Muscle of arm (tissue), 12 donors: ENCODE data around the gene DCAF8. TPM values are rescaled to one million over a fixed set of nuclear protein-coding genes. Genes with fewer than 3 reads are reported as not detected.

Source experiments
- DNase-seq: peaks from one replicate; pipeline ENCODE4 v3.0.0-alpha.2; 2013
- polyA plus RNA-seq, 12 donors: library from polyadenylated mRNA; unstranded; fragments of 120-200 nt; gene quantifications; one replicate each; pipeline ENCODE4 v1.2.1, GENCODE V29; 2013; ENCODE audit not compliant: insufficient read length in 12 of 12

The DCAF8 gene
- polyA plus RNA-seq, 12 donors = 83.3 to 362 (median 117) TPM

DNA sequence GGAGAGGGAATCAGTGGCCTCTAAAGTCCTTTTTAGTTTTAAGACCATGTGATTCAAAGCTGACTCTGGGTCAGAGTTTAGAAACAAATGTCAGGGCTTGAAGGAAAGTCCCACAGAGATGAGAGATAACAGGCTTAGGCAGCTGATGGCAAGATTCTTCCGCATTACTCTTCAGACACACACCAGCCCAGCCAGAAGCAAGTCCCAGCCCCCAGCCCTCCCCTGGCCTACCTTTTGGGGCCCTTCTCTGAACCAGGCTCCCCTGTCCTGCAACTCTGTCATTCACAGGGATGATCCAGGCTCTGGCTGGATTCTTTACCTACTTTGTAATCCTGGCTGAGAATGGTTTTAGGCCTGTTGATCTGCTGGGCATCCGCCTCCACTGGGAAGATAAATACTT is 85.1 kb downstream of the DCAF8 start:
- no peak for DNase-seq

DNA sequence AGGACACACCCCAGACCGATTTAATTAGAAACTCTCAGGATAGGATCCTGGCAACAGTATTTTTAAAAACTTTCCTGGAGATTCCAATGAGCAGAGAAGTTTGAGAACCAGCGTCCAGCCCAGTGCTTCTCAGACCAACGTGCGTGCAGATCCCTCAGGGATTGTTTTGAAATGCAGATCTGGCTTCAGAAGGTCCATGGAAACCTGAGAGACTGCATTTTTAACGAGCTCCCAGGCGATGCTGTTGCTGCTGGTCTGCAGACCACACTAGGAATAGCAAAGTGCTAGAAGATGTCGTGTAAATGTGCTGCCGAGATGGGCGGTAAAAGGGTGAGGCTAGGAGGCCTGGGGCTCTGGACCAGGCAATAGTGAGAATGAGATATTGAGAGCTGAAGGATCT is 90.4 kb downstream of the DCAF8 start:
- no peak for DNase-seq

DNA sequence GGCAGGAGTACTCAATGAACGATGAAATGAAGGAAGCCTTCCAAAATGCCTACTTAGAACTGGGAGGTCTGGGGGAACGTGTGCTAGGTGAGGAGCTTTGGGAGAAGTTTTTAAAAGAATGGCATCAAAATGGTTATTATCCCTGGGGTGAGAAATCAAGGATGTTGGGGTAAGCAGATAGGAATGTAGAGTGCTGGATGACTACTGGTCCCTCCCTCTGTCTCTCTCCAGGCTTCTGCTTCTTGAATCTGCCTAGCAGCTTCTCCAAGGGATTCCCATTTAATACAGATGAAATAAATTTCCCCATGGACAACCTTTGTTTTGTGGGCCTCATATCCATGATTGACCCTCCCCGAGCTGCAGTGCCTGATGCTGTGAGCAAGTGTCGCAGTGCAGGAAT is 91.0 kb downstream of the DCAF8 start:
- DNase-seq = no peak

DNA sequence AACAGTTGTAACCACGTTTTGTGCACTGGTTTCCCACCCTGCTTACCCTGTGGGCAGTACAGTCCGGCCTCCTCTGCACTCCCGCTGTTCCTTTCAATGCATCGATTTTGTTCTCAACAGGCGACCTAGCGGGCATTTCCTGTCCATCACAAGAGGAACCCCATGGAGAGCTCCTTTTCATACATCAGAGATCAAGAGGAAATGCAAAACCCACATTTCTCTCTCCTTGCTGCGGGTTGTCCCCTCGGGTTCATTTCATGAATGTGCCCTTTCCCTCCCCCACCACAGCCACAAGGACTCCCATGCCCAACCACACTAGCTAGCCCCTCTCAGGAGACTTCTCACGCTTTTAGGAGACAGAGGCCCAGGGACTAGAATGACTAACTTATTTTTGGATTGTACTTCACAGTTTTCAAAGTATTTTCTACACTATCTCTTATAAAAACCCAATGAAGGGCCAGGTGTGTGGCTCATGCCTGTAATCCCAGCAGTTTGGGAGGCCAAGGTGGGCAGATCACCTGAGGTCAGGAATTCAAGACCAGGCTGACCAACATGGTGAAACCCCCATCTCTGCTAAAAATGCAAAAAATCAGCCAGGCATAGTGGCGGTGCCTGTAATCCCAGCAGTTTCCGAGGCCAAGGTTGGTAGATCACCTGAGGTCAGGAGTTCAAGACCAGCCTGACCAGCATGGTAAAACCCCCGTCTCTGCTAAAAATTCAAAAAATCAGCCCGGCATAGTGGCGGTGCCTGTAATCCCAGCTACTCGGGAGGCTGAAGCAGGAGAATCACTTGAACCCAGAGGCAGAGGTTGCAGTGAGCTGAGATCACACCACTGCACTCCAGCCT is 92.6 kb downstream of the DCAF8 start:
- DNase-seq = no peak

DNA sequence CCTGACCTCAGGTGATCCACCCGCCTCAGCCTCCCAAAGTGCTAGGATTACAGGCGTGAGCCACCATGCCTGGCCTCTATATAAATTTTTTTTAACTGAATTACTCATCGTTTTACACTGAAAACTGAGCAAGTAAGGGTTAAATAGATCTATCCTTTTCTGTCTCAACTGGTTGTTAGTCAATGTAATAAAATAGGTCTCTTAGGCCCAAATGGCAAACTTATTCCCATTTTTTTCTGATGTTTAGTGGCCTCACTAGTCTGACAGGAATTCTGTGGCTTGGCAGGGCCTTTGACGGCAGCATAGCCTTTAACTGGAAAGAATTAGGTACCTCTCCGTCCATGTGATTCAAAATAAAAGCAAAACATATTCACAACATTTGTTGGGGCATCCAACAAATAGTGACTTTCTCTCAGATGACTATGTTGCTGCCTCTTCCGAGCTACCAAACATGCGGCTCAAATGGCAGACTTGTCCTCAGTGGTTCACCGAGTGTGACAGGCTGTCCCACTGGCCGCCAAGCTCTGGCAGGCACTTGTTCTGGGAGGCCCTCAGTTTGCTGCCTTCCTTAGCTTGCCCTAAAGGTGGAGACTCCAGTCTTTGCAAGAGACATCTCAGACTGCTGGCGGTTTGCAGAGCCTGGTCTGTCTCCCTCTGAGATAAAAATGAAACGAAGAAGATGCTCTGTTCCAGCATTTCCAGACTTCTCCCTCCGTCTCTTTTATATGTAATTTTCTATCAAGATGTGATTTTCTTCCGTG is 93.6 kb downstream of the DCAF8 start:
- DNase-seq = no peak

DNA sequence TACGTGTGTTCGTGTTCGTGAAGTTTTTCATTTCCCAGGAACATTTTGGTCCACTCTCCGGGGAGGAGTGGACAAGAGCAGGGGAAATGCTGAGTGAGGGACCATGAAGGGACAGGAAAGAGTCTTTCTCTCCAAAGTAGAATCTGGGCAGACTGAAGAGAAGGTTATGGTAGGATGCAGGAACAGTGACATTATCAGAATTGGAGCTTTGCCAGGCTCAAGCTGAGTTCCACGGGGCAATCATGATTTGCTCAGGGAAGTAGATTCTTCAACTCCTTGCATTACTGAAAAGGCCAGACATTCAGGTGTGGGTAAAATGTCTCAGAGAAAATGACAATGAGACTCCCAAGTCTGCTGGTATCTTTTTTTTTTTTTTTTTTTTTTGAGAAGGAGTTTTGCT is 94.3 kb downstream of the DCAF8 start:
- no peak for DNase-seq

DNA sequence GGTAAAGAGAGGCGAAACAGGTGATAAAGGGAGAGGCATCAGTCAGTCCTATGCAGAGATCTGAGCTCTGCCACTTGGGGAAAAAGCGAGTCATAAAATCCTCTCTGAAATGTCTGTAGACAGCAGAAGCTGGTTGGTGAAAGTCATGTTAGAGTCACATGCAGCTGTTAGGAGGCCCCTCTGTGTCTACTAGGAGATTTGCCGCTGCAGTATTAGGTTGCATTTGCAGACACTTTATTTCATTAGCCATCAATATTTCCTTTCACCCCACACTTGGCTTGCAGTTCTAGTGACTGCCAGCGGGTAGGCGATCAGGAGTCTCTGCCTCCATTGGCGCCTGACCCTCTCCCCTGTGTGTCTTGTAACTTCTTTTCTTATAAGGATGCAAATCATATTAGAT is 94.8 kb downstream of the DCAF8 start:
- DNase-seq = no peak

DNA sequence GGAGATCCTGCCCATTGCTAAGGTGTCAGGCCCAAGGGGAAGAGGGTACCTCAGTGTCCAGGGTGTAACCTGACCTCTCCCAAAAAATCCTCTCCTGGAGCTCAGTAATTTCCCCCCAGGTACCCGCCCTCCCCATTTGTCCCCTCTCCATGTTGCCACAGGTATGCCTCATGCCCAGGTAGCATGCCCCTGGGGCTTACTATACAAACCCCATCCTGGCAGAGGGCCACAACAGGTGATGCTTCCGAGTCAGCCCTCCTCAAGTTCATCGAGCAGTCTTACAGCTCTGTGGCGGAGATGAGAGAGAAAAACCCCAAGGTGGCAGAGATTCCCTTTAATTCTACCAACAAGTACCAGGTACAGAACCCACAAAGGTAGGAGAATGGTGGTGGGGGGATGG is 95.3 kb downstream of the DCAF8 start:
- no peak for DNase-seq

DNA sequence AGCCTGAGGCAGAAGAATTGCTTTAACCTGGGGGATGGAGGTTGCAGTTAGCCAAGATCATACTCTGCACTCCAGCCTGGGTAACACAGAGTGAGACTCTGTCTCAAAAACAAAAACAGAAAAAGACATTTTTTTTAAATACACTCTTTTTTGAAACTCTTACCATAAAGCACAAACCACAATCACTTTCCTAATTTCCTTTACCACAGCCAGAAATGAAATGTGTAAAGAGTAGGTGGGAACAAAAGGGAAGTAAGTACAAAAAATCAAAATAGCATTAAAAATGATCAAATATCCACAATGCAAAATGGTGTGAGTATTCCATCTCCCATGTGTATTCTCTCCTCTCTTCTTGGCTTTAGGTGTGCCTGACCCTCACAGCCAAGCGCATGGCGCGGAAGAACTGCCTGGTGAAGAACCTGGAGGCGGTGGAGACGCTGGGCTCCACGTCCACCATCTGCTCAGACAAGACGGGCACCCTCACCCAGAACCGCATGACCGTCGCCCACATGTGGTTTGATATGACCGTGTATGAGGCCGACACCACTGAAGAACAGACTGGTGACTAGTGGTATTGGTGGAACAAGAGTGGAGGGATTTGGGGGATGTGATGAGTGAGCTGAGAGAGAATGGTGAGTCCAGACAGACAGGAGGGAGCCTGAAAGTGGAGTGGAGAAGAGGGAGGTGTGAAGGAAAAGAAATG is 96.0 kb downstream of the DCAF8 start:
- DNase-seq = no peak

Other genes starting within 250 kb of the DCAF8 start
- 1 to 10 TPM in 11 of 12 donors, not detected in 1; 4.3 to 7.7 (median 6.0) TPM for gene PIGM, start 230.6 kb downstream of the DCAF8 start, polyA plus RNA-seq
- gene KCNJ10, start 192.4 kb downstream of the DCAF8 start, polyA plus RNA-seq = 1 to 10 TPM in 1 of 12 donors, under 1 TPM in 9, not detected in 2; 0.28 to 1.7 (median 0.58) TPM
- gene KCNJ9, start 181.0 kb downstream of the DCAF8 start, polyA plus RNA-seq = under 1 TPM in 10 of 12 donors, not detected in 2; 0.04 to 0.22 (median 0.07) TPM
- gene IGSF8, start 163.9 kb downstream of the DCAF8 start, polyA plus RNA-seq = 10 to 100 TPM in 11 of 12 donors, not detected in 1; 11.1 to 26.7 (median 18.3) TPM
- 100 to 1,000 TPM in 3 of 12 donors, 10 to 100 TPM in 8, not detected in 1; 39.9 to 116 (median 88.9) TPM for gene ATP1A2, start 146.8 kb downstream of the DCAF8 start, polyA plus RNA-seq
- gene ATP1A4, start 110.9 kb downstream of the DCAF8 start, polyA plus RNA-seq = 1 to 10 TPM in 9 of 12 donors, under 1 TPM in 1, not detected in 2; 0.87 to 6.0 (median 3.1) TPM
- gene CASQ1, start 72.0 kb downstream of the DCAF8 start, polyA plus RNA-seq = 1,000 to 10,000 TPM in 5 of 12 donors, 100 to 1,000 TPM in 7; 212 to 1,621 (median 785) TPM
- gene PEA15, start 57.2 kb downstream of the DCAF8 start, polyA plus RNA-seq = 100 to 1,000 TPM in 11 of 12 donors, not detected in 1; 119 to 154 (median 137) TPM
- gene PEX19, start 22.6 kb upstream of the DCAF8 start, polyA plus RNA-seq = 10 to 100 TPM in 11 of 12 donors, not detected in 1; 37.5 to 77.2 (median 46.6) TPM
- 100 to 1,000 TPM in 11 of 12 donors, not detected in 1; 111 to 183 (median 134) TPM for gene COPA, start 80.7 kb upstream of the DCAF8 start, polyA plus RNA-seq
- gene NCSTN, start 80.8 kb upstream of the DCAF8 start, polyA plus RNA-seq = 100 to 1,000 TPM in 8 of 12 donors, 10 to 100 TPM in 3, not detected in 1; 95.1 to 123 (median 105) TPM
- under 1 TPM in 10 of 12 donors, not detected in 2; 0.21 to 0.65 (median 0.42) TPM for gene NHLH1, start 104.5 kb upstream of the DCAF8 start, polyA plus RNA-seq
- gene VANGL2, start 138.0 kb upstream of the DCAF8 start, polyA plus RNA-seq = 10 to 100 TPM in 8 of 12 donors, 1 to 10 TPM in 3, not detected in 1; 7.2 to 39.3 (median 10.8) TPM